ENCODE results near the gene CCT6B. TPM values are rescaled to one million over a fixed set of nuclear protein-coding genes. Genes with fewer than 3 reads are reported as not detected.

Gene CCT6B, protein sequence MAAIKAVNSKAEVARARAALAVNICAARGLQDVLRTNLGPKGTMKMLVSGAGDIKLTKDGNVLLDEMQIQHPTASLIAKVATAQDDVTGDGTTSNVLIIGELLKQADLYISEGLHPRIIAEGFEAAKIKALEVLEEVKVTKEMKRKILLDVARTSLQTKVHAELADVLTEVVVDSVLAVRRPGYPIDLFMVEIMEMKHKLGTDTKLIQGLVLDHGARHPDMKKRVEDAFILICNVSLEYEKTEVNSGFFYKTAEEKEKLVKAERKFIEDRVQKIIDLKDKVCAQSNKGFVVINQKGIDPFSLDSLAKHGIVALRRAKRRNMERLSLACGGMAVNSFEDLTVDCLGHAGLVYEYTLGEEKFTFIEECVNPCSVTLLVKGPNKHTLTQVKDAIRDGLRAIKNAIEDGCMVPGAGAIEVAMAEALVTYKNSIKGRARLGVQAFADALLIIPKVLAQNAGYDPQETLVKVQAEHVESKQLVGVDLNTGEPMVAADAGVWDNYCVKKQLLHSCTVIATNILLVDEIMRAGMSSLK
- 0.52 and 2.2 TPM in 2 replicates for total RNA-seq (2022)
- Bru-seq, nascent RNA = percentile 44 among the genes with signal in this experiment
- percentile 36 among the genes with signal in this experiment for BruChase-seq, experiment 1, labeled RNA remaining after a 6-hour chase
- percentile 42 among the genes with signal in this experiment for BruChase-seq, experiment 2, labeled RNA remaining after a 2-hour chase
- long read RNA-seq, partial matches to known transcripts = 0 of 1 reads
- long read RNA-seq, other reads (novel, unspliced or antisense) = 1 of 1 reads

DNA sequence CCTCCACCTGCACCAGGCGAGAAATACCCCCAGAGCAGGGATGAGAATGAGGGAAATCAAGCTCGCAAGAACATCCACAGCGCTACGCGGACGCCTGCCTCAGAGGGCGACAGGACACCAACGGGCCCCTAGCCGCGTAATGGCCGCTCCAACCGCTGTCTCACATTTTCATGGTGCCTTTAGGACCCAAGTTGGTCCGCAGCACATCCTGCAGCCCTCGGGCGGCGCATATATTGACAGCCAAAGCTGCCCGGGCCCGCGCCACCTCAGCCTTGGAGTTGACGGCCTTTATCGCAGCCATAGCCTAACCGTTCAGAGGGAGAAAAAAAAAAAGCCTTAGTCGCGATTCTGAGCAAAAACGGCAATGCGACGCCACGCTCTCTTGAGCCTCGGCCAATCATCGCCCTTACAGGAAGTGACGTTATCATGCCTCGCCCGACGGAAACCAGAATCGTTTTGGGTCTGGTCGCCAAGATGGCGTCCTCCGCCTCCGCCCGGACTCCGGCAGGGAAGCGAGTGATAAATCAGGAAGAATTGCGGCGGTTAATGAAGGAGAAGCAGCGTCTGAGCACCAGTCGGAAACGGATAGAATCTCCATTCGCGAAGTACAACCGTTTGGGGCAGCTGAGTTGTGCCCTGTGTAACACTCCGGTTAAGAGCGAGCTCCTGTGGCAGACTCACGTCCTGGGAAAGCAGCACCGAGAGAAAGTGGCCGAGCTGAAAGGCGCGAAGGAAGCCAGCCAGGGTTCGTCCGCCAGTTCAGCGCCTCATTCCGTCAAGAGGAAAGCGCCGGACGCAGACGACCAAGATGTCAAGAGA lies at the start of gene CCT6B, which contains the start of gene ZNF830:
Gene CCT6B, minus strand, starts transcription at position 368 of the 819 bp plus-strand sequence. Its CDS starts 67 bp downstream, at position 301.
Gene ZNF830, plus strand, starts transcription at position 448 of the 819 bp plus-strand sequence. Its CDS starts 27 bp downstream, at position 475.
- intact Hi-C loops (cut with micrococcal nuclease; ENCODE audit: unreplicated experiment) = no loop called here

DNA sequence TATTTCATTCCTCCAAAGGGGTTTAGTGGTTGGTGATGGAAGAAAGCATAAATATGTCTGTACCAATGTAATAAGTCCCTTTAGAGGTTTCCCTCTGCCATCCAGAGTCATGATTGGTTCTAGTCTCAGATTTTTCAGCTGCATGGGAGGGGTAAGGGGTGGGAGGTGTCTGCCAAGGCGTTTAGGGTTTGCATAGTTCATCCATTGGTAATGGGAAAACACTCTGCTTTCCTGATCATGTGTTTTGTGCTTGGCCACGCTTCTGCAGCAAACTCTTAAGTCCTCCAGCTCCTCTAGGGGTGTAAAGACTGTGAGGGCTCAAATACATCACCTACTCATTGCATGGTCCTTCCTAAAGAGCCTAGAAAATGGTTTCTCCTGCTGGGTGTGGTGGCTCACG lies 48.8 kb upstream of the CCT6B start:
- Mint-ChIP-seq H3K4me3 (ENCODE audit: low read depth, unreplicated experiment) (no peak overlapping the region), H3K27me3 (ENCODE audit: unreplicated experiment) (no peaks in the 10 kb centered on the region), H3K27ac (ENCODE audit: unreplicated experiment) (no peak overlapping the region), H3K4me1 (ENCODE audit: low read depth, unreplicated experiment) (no peaks in the 10 kb centered on the region), H3K9me3 (ENCODE audit: low read depth, unreplicated experiment) (no peaks in the 10 kb centered on the region), H3K36me3 (ENCODE audit: insufficient read depth, unreplicated experiment) (peaks cover 47% of the 10 kb centered on the region)
- TF ChIP-seq, protein P1, sequence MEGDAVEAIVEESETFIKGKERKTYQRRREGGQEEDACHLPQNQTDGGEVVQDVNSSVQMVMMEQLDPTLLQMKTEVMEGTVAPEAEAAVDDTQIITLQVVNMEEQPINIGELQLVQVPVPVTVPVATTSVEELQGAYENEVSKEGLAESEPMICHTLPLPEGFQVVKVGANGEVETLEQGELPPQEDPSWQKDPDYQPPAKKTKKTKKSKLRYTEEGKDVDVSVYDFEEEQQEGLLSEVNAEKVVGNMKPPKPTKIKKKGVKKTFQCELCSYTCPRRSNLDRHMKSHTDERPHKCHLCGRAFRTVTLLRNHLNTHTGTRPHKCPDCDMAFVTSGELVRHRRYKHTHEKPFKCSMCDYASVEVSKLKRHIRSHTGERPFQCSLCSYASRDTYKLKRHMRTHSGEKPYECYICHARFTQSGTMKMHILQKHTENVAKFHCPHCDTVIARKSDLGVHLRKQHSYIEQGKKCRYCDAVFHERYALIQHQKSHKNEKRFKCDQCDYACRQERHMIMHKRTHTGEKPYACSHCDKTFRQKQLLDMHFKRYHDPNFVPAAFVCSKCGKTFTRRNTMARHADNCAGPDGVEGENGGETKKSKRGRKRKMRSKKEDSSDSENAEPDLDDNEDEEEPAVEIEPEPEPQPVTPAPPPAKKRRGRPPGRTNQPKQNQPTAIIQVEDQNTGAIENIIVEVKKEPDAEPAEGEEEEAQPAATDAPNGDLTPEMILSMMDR (IDR thresholded peaks at IDR 0.05; ENCODE audit: unreplicated experiment) = no peak
- intact Hi-C loops (cut with micrococcal nuclease; ENCODE audit: unreplicated experiment) = no loop called here
- DNase-seq = no peak
- CTCF ChIA-PET = interaction anchor here (0.9 kb wide), 1 partner anchor 29 kb away, joined by 5 read pairs; no protein-coding TSS in a partner anchor
- no TSS peak for BruUV-seq (replicated peaks)

More for the DNA sequence above, at the start of gene CCT6B, which contains the start of gene ZNF830:
- peaks cover 21% of the 10 kb centered on the region for H3K36me3 Mint-ChIP-seq (ENCODE audit: insufficient read depth, unreplicated experiment)
- peaks cover 16% of the 10 kb centered on the region for H3K4me1 Mint-ChIP-seq (ENCODE audit: low read depth, unreplicated experiment)
- H3K9me3 Mint-ChIP-seq (ENCODE audit: low read depth, unreplicated experiment) = peaks cover 6% of the 10 kb centered on the region
- TF ChIP-seq, protein P1 (IDR thresholded peaks at IDR 0.05; ENCODE audit: unreplicated experiment) = no peak
- H3K27ac Mint-ChIP-seq (ENCODE audit: unreplicated experiment) = peak within 1 kb of the TSS; percentile 100
- peaks cover 10% of the 10 kb centered on the region for H3K27me3 Mint-ChIP-seq (ENCODE audit: unreplicated experiment)
- peak; percentile 85 for DNase-seq
- BruUV-seq (replicated peaks) = TSS peak; percentile 63
- H3K4me3 Mint-ChIP-seq (ENCODE audit: low read depth, unreplicated experiment) = peak within 1 kb of the TSS; percentile 93
- CTCF ChIA-PET = interaction anchor here (0.6 to 0.7 kb wide), 2 partner anchors 57 to 465 kb away, joined by 3 read pairs; no protein-coding TSS in a partner anchor

DNA sequence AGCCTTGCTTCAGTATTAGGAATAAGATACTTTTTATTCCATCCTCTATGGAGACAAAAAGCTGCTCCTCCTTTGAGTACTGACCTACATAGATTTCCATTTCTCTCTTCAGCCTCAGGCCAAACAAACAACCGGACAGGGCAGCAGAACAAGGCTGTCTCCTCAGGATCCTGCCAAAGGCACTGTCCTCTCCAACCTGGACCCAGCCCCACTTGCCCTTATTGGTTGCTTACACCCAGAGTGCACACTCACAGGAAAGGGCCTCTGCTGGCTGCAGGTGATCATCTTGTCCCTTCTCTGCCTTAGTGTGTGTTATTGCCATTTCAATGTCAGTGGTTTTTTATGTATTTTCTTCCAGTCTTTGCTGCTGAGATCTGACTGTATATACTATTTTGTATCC lies 45.7 kb upstream of the CCT6B start:
- Mint-ChIP-seq H3K9me3 (ENCODE audit: low read depth, unreplicated experiment) (no peaks in the 10 kb centered on the region), H3K36me3 (ENCODE audit: insufficient read depth, unreplicated experiment) (peaks cover 61% of the 10 kb centered on the region), H3K4me3 (ENCODE audit: low read depth, unreplicated experiment) (no peak overlapping the region), H3K27ac (ENCODE audit: unreplicated experiment) (no peak overlapping the region), H3K27me3 (ENCODE audit: unreplicated experiment) (no peaks in the 10 kb centered on the region), H3K4me1 (ENCODE audit: low read depth, unreplicated experiment) (no peaks in the 10 kb centered on the region)
- no peak for DNase-seq
- no TSS peak for BruUV-seq (replicated peaks)
- intact Hi-C loops (cut with micrococcal nuclease; ENCODE audit: unreplicated experiment) = no loop called here
- TF ChIP-seq, protein P1 (IDR thresholded peaks at IDR 0.05; ENCODE audit: unreplicated experiment) = no peak
- CTCF ChIA-PET = no interaction called here

DNA sequence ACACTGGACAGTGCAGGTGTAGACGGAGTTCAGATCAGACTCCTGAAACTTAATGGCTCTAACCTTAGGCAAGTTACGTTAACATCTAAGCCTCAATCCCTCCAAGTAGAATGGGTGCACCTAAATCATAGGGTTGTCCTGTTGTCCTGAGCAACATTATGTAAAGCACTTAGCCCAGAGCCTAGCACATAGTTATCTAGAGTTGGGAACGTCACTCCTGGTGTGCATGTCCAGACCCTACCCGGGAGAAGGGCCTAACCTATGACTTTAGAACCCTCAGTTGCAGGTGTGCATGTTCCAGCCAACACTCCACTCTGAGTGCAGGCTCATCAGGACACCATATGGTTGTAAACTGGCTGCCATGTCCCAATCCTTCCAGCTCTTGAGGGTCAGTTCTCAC lies 45.1 kb upstream of the CCT6B start:
- CTCF ChIA-PET = no interaction called here
- Mint-ChIP-seq H3K4me3 (ENCODE audit: low read depth, unreplicated experiment) (no peak overlapping the region), H3K36me3 (ENCODE audit: insufficient read depth, unreplicated experiment) (peaks cover 59% of the 10 kb centered on the region), H3K27ac (ENCODE audit: unreplicated experiment) (no peak overlapping the region), H3K27me3 (ENCODE audit: unreplicated experiment) (no peaks in the 10 kb centered on the region), H3K4me1 (ENCODE audit: low read depth, unreplicated experiment) (no peaks in the 10 kb centered on the region), H3K9me3 (ENCODE audit: low read depth, unreplicated experiment) (no peaks in the 10 kb centered on the region)
- TF ChIP-seq, protein P1 (IDR thresholded peaks at IDR 0.05; ENCODE audit: unreplicated experiment) = no peak
- BruUV-seq (replicated peaks) = no TSS peak
- no peak for DNase-seq
- intact Hi-C loops (cut with micrococcal nuclease; ENCODE audit: unreplicated experiment) = no loop called here

All from Calu3 (cell line).